K562 (cell line): ENCODE results near the gene KCNJ9. TPM values are rescaled to one million over a fixed set of nuclear protein-coding genes. Genes with fewer than 3 reads are reported as not detected.

Experiments used
- ATF1 ChIP-seq, 2 experiments: fragments of 450-650 bp in 1 of 2; IDR thresholded peaks; 2 replicates each; pipeline ENCODE4 v1.6.1; 2016; ENCODE audit warnings: missing compliant biosample characterization in 1 of 2, missing genetic modification characterization in 1 of 2
- CREB1 ChIP-seq, 2 experiments: sonication (generic) in 1 of 2; formaldehyde crosslinking in 1 of 2; IDR thresholded peaks; 2 replicates each; pipeline versions ENCODE4 v1.6.1 to v1.8.0; 2012 to 2022; ENCODE audit warnings: inconsistent platforms in 1 of 2, mild to moderate bottlenecking in 1 of 2, missing genetic modification reagents in 1 of 2, moderate library complexity in 1 of 2
- CSDE1 ChIP-seq, 2 experiments: fragments of 450-650 bp; IDR thresholded peaks; 2 replicates each; pipeline ENCODE4 v1.6.1; 2016; ENCODE audit warnings: mild to moderate bottlenecking in 1 of 2
- E2F5 ChIP-seq: sonication (generic); formaldehyde crosslinking; IDR thresholded peaks from 2 replicates; pipeline ENCODE4 v1.8.0; 2022; ENCODE audit warnings: mild to moderate bottlenecking, missing genetic modification reagents
- HDAC6 ChIP-seq: IDR thresholded peaks from 2 replicates; pipeline ENCODE4 v1.6.1; 2012; ENCODE audit warnings: low read depth, mild to moderate bottlenecking, control low read depth, inconsistent platforms, low read length, moderate library complexity
- MECOM ChIP-seq: fragments of 250-450 bp; sonication (Bioruptor Pico); IDR thresholded peaks from 2 replicates; pipeline ENCODE4 v1.8.0; 2022; ENCODE audit warnings: inconsistent platforms
- MEIS2 ChIP-seq: fragments of 450-650 bp; IDR thresholded peaks from 2 replicates; pipeline ENCODE4 v1.6.1; 2014; ENCODE audit warnings: mild to moderate bottlenecking; ENCODE audit not compliant: partially characterized antibody
- NR1H2 ChIP-seq: sonication (generic); formaldehyde crosslinking; IDR thresholded peaks from 2 replicates; pipeline ENCODE4 v1.4.0; 2020; ENCODE audit warnings: mild to moderate bottlenecking, missing genetic modification reagents
- POLR2B ChIP-seq: fragments of 450-650 bp; IDR thresholded peaks from 2 replicates; pipeline ENCODE4 v1.6.1; 2018; ENCODE audit warnings: low read depth; ENCODE audit not compliant: partially characterized antibody
- SFPQ ChIP-seq: fragments of 200-400 bp; formaldehyde crosslinking; IDR thresholded peaks from 2 replicates; pipeline ENCODE4 v1.6.1; 2017; ENCODE audit warnings: mild to moderate bottlenecking, low read depth, low read length, moderate library complexity
- SRSF3 ChIP-seq: fragments of 200-400 bp; formaldehyde crosslinking; IDR thresholded peaks from 2 replicates; pipeline ENCODE4 v1.6.1; 2016; ENCODE audit warnings: mild to moderate bottlenecking, low read length, moderate library complexity; ENCODE audit not compliant: insufficient read depth
- SRSF9 ChIP-seq: fragments of 200-400 bp; formaldehyde crosslinking; IDR thresholded peaks from 2 replicates; pipeline ENCODE4 v1.6.1; 2017; ENCODE audit warnings: low read depth, low read length, borderline replicate concordance
- SUPT5H ChIP-seq: fragments of 450-650 bp; IDR thresholded peaks from 2 replicates; pipeline ENCODE4 v1.6.1; 2016
- TEAD2 ChIP-seq: fragments of 450-650 bp; IDR thresholded peaks from 2 replicates; pipeline ENCODE4 v1.6.1; 2016; ENCODE audit warnings: missing genetic modification characterization, control low read depth, missing compliant biosample characterization
- TRIM28 ChIP-seq: fragments of 450-650 bp; IDR thresholded peaks from 2 replicates; pipeline ENCODE4 v1.6.1; 2017
- ZBED1 ChIP-seq: IDR thresholded peaks from 2 replicates; pipeline ENCODE4 v1.6.1; 2014
- ZBTB43 ChIP-seq: sonication (generic); formaldehyde crosslinking; IDR thresholded peaks from 2 replicates; pipeline ENCODE4 v1.8.0; 2023; ENCODE audit warnings: mild to moderate bottlenecking, missing genetic modification reagents
- ZFX ChIP-seq: sonication (generic); formaldehyde crosslinking; IDR thresholded peaks from 2 replicates; pipeline ENCODE4 v1.8.0; 2022; ENCODE audit warnings: mild to moderate bottlenecking, missing genetic modification reagents, moderate library complexity
- ZNF140 ChIP-seq: fragments of 250-450 bp; sonication (Bioruptor Pico); IDR thresholded peaks from 2 replicates; pipeline ENCODE4 v1.8.0; 2021; ENCODE audit warnings: moderate library complexity, mild to moderate bottlenecking, inconsistent platforms
- ZNF174 ChIP-seq: fragments of 250-450 bp; sonication (Bioruptor Pico); IDR thresholded peaks from 2 replicates; pipeline ENCODE4 v1.4.0; 2020; ENCODE audit warnings: mild to moderate bottlenecking
- ZNF592 ChIP-seq: fragments of 450-650 bp; IDR thresholded peaks from 2 replicates; pipeline ENCODE4 v1.6.1; 2017; ENCODE audit warnings: antibody characterized with exemption, mild to moderate bottlenecking
- ZNF696 ChIP-seq: fragments of 250-450 bp; sonication (Bioruptor Pico); conservative IDR thresholded peaks from 2 replicates; pipeline ENCODE4 v1.4.0; 2020; ENCODE audit warnings: mild to moderate bottlenecking, moderate library complexity
- polyA plus RNA-seq, 8 experiments: library from polyadenylated mRNA; depleted of rRNA in 4 of 8; stranded (reverse) in 5 of 8; unstranded in 3 of 8; fragments of >200 nt; fragmentation: Nextera tagmentation in 2 of 8; fragmentation: Illumina TruSeq in 1 of 8; extraction: Ambion mirVana in 2 of 8; extraction: Trizol in 1 of 8; gene quantifications; 2 replicates each; pipeline versions ENCODE4 v1.2.1 to v1.2.3, GENCODE V29; 2011 to 2014; ENCODE audit warnings: inconsistent platforms in 1 of 8, missing spikeins in 1 of 8
- total RNA-seq, 7 experiments: library from RNA; depleted of rRNA in 6 of 7; stranded (reverse); fragments of >200 nt in 6 of 7; fragmentation: Illumina TruSeq in 2 of 7; extraction: Trizol in 2 of 7; gene quantifications; 2 replicates each; pipeline versions ENCODE4 v1.2.1 to v1.2.3, GENCODE V29; 2011 to 2021; ENCODE audit warnings: low replicate concordance in 1 of 7

Gene KCNJ9
- total and polyA plus RNA-seq, 9 of the 15 experiments (the other 6 are each of a cell fraction or from before 2014, with no cell fraction given): not detected

- TF ChIP-seq ZNF592 (no peak), SRSF9 (no peak), CSDE1 (IDR thresholded peaks at IDR 0.05) (no peak), ZNF696 (no peak), MEIS2 (peak; percentile 64), CREB1 (IDR thresholded peaks at IDR 0.05) (peak; percentile 79), CREB1 (CRISPR knock-in tag; IDR thresholded peaks at IDR 0.05) (no peak), ATF1 (CRISPR knock-in tag; IDR thresholded peaks at IDR 0.05) (no peak), ATF1 (tag; IDR thresholded peaks at IDR 0.05) (peak; percentile 70), SUPT5H (no peak), ZBED1 (peak; percentile 83; the same call in 1 of the 2 replicates), ZNF140 (no peak), E2F5 (CRISPR knock-in tag) (no peak), ZBTB43 (CRISPR knock-in tag) (no peak), ZFX (CRISPR knock-in tag) (no peak), POLR2B (no peak), TEAD2 (tag) (no peak), HDAC6 (no peak), SFPQ (no peak), MECOM (CRISPR knock-in tag) (peak; percentile 53; the same call in 1 of the 2 replicates), SRSF3 (no peak), TRIM28 (peak; percentile 87), NR1H2 (no peak), ZNF174 (CRISPR knock-in tag) (no peak)
Observed at GRCh38 chr1:160046494-160047110, 34.7 kb upstream of the KCNJ9 start (continued).
